HG03196 (cell line): Measurements from ENCODE around the gene LIMS3.
"Not testable (repeated sequence)": the region's sequence is repeated elsewhere in the genome, so short reads cannot be mapped to it uniquely, and the experiment has no call there.

ENCODE experiments used
- ATAC-seq: cut with Tn5 transposase; IDR thresholded peaks from one replicate; pipeline ENCODE4 v1.9.1; 2021; ENCODE audit not compliant: unreplicated experiment

LIMS3 gene

DNA sequence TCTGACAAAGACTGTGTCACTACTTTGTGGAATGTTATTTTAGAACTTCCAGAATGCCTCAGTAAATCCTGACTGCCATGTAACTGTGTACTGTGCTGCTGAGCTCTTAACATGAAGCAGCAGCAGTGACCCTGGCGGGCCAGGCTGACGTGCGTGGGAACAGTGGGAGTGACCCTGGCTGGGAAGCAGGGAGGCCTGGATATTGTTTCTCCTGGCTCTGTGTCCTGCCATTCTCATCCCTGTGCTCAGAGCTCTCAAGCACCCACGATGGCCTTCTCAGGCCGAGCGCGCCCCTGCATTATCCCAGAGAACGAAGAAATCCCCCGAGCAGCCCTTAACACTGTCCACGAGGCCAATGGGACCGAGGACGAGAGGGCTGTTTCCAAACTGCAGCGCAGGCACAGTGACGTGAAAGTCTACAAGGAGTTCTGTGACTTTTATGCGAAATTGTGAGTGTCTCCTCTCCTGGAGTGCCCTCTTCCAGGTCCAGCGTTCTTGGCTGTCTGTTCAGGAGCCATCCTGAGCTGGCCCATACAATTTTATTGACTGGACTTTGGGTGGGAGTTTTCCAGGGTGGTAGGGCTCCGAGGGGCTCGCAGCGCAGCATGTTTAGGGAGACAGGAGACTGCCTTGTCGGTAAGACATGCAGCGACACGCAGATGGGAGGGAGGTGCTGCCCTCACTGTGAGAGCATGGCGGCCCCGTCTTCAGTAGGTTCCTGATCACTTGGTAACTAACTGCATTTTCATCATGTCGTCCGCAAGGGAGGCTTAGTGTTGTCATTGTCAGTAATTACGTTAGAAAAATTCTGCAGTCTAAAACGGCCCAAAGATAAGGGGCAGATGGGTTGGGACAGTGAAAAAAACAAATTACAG lies at the start of gene LIMS3:
LIMS3 (plus strand) TSS at position 227 of the 875 bp plus-strand sequence; CDS start at position 268, 41 bp downstream.
- ATAC-seq = not testable (repeated sequence)

DNA sequence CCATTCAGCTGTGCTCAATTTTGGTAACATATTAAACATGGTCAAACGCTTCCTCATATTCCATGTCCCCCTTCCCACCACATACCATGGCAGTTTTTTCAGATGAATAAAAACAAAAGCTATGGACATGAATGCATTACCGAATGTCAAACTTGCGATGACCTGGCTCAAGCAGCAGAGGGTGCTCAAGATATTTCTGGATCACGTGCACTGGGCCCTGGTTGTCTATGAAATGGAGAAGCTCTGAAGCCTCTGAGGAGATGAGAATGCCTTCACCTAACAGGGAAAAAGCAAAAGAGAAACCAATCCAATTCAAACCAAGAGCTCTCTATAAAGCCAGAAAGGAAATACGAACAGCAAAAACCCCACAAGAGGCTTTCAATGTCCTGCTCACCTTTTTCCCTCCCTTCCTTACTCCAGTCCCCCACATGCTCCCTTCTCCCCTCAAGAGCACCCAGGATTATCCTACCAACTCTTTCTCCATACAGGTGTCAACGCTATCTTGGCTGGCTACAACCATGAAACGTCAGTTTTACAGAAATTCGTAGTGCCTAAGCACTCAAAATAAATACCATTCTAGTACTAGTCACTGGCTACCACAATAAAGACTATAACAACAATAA lies 27.2 kb upstream of the LIMS3 start:
- not testable (repeated sequence) for ATAC-seq

DNA sequence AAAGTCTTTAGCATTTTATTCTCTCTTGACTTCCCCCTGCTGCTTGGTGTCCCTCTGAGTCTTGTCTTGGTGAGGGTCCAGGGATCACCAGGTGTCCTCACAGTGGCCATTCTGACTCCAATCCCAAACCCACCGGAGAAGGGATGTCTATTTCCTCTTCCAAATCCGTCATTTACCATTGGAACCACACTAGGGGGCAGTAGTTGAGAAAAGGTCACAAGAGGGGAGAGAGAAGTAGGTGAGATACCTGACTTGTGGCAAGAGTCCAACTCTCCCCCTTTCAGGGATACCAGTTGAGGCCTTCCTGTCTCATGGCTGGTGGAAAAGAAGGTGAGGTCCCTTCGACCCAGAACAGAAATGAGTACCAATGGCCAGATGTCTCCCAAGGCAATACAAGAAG lies 21.9 kb upstream of the LIMS3 start:
- ATAC-seq = not testable (repeated sequence)

DNA sequence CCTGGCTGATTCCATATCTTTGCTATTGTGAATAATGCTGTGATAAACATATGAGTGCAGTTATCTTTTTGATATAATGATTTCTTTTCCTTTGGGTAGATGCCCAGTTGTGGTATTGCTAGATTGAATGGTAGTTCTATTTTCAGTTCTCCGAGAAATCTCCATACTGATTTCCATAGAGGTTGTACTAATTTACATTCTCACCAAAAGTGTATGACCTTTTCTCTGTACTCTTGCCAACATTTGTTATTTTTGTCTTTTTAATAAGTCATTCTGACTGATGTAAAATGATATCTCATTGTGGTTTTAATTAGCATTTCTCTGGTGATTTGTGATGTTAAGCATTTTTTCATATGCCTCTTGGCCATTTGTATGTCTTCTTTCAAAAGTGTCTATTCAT lies 16.4 kb upstream of the LIMS3 start:
- not testable (repeated sequence) for ATAC-seq

GRCh38 chr2:109888414-109888813 lies 10.1 kb upstream of the LIMS3 start:
- not testable (repeated sequence) for ATAC-seq

- ATAC-seq = not testable (repeated sequence)
Observed at GRCh38 chr2:109889909-109890308, 8.6 kb upstream of the LIMS3 start.

- not testable (repeated sequence) for ATAC-seq
Observed at GRCh38 chr2:109891024-109891423, 7.5 kb upstream of the LIMS3 start.

- ATAC-seq = not testable (repeated sequence)
Observed at GRCh38 chr2:109893736-109894135, 4.8 kb upstream of the LIMS3 start.

DNA sequence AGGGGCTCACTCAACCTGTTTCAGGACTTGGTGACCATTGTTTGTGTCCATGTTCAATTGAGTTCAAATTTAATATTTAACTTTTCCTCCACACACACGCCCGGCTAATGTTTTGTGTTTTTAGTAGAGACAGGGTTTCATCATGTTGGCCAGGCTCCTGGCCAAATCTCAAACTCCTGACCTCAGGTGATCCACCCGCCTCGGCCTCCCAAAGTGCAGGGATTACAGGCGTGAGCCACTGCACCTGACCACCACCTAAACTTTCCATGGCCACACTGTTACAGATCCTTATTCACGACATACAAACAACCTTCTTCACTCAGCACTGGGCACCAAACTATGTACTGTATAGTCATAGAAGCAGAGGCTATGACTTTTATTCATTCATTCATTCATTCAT lies 4.3 kb upstream of the LIMS3 start:
- ATAC-seq = not testable (repeated sequence)

GRCh38 chr2:109895090-109895869 lies 3.2 kb upstream of the LIMS3 start:
- ATAC-seq = not testable (repeated sequence)

DNA sequence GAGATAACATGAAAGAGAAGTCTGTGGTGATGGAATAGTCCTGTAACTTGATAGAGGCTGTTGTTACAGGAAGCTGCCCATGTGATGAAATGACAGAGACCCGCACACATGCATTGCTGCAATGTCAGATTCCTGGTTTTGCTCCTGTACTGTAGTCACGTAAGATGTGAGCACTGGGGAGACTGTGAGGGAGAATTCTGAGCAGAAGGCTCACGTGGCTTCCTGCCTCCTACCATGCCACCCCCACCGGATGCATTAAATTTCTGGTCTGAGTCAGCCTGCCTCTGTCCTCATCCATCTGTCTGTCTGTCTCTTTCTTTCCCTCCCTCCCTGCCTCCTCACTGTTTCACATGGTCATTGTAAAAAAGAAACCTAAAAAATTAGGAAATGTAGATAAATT lies 2.3 kb upstream of the LIMS3 start:
- ATAC-seq = peak; percentile 93

DNA sequence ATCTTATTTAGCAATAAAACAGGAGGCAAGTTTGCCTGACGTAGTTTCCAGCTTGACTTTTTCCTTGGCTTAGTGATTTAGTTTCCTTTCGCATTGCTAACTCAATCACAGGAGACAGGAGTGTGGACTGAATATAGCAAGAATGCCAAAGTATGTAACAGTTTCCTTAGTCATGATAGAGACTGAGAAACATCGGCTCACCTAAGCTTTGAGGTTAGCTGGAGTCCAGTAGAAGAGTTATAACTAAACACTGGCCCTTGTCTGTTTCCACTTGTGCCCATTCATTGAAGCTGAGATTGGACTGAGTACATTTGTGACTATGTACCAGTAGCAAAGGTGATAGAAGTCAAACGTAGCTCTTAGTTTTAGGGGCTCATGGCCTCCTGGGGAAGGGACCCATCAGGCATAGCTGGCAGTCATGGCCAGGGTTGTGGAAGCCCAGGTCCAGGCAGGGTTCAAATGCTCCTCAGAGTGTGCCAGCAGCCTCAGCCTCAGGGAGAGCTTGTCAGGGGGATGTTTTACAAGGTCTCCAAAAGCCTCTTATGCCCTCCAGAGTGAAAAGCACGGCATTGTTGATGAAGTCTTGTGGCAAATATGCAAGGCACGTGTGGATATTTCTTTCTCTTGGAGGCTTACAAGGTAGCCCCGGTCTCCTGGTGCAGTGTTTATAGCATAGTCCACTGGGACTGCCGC lies 573 bp upstream of the LIMS3 start:
- not testable (repeated sequence) for ATAC-seq

GRCh38 chr2:109905796-109906195 lies 7.3 kb downstream of the LIMS3 start:
- ATAC-seq = peak; percentile 81

GRCh38 chr2:109908626-109909025 lies 10.1 kb downstream of the LIMS3 start:
- ATAC-seq = not testable (repeated sequence)

- not testable (repeated sequence) for ATAC-seq
Observed at GRCh38 chr2:109910789-109911188, 12.3 kb downstream of the LIMS3 start.

GRCh38 chr2:109913911-109914310 lies 15.4 kb downstream of the LIMS3 start:
- ATAC-seq = not testable (repeated sequence)

GRCh38 chr2:109914552-109914951 lies 16.1 kb downstream of the LIMS3 start:
- ATAC-seq = not testable (repeated sequence)

DNA sequence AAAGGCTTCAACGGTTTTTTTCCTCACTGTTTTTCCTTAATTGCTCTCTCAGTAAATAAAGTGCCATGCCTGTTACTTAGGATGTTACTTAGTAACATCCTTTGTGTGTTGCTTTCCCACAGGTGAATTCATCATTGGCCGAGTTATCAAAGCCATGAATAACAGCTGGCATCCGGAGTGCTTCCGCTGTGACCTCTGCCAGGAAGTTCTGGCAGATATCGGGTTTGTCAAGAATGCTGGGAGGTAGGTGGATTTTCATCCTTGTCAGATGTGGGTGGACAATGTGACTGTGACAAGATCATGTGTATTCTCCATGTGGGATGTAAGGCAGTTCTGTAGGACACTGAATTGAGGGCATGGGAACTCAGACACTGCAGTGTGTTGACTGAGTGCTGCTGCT lies 17.3 kb downstream of the LIMS3 start:
- ATAC-seq = not testable (repeated sequence)

DNA sequence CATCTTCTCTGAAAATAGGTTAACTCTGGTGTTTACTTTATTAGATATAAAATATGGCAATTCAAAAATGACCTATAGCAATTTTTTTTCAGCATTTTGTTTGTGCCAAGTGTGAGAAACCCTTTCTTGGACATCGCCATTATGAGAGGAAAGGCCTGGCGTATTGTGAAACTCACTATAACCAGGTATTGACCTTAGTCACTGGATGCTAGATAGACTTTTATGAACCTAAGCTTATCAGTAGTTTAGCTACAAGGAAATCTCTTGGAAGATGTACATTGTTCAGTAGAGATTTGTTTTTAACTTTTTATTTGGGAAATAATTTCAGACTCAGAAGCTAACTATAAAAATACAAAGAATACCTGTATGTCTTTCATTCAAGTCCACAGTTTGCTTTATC lies 21.7 kb downstream of the LIMS3 start:
- not testable (repeated sequence) for ATAC-seq

GRCh38 chr2:109921543-109922384 lies 23.3 kb downstream of the LIMS3 start:
- ATAC-seq = not testable (repeated sequence)
